ENCODE results near the gene BABAM2.
"Not testable (repeated sequence)": the region's sequence is repeated elsewhere in the genome, so short reads cannot be mapped to it uniquely, and the experiment has no call there.

Gene BABAM2

DNA sequence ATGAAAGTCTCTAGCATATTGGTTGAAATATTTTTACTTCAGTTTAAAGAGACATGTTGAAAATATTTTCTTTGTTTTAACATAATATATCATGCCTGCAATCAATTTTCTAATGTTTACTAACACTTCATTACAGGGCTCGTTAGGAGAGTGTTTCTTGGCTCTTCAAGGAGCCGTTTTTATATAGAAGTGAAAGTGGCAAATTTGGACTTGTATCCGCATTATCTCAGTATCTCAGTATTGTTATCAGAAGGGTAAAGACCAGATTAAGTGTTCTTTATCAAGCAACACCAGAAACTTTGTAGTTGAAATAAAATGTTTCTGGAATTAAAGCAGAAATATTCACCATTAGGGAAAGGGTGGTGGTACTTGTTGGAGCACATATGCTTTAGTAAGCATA lies 97.8 kb downstream of the BABAM2 start:
- peak; percentile 51 for DNase-seq

DNA sequence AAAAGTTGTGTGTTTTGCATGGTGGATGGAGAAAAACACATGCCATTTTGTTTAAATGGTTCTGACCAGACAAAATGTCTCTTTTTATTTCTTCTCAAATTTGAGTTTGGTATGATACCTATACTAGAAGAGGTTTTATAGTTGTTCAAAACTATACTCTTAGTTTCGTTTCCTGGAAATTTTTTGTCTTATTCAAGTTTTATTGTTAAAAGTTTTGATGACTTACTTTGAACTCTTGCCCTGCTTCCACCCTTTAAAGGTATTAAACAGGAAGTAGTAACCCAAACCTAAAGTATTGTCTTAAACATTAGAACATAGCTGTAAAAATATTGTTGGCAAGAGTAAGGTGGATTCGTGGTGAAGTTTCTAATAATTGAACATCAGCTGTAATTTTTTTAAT lies 98.2 kb downstream of the BABAM2 start:
- DNase-seq = no peak

DNA sequence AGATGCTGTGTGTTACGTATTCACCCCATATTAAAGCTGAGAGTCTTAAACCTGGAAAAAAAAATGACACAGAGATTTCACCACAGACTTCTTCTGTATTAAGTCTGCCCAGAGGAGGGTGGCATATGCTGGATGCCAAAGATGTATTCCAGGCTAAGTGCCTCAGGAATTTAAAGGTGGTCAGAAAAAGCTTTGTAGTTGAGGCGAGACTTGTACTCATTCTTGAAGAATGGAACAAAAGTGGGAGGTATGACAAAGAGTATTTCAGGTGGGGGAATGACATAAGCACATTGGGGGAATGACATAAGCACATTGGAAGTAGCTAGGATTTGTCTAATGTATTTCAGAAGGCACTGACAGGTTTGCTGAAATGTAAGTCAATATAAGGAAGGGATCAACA lies 98.6 kb downstream of the BABAM2 start:
- DNase-seq = no peak

DNA sequence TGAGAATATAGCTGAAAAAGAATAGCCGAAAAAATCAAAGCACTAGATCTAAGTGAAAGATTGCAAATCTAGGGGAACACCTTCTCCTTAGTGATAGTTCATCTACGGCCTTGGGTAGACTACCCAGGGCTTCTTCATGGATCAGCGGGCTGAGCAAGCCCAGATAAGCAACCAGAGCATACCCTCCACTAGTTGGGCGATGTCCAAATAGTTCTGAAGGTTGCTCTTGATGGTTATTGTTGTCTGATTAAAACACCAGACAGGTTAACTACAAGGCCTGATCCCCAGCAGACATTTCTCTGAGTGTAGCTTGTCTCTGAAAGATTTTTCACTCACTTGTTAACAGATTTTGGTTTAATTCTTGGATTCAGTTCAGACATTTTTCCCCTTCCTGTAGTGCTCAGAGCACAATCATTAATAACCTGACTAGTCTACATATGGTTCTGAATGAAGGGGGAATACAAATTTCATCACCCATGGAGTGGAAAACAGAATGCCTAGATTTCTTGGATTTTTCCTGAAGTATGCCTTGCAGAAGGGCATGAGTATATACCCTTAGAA lies 99.6 kb downstream of the BABAM2 start:
- peak; percentile 33 for DNase-seq

DNA sequence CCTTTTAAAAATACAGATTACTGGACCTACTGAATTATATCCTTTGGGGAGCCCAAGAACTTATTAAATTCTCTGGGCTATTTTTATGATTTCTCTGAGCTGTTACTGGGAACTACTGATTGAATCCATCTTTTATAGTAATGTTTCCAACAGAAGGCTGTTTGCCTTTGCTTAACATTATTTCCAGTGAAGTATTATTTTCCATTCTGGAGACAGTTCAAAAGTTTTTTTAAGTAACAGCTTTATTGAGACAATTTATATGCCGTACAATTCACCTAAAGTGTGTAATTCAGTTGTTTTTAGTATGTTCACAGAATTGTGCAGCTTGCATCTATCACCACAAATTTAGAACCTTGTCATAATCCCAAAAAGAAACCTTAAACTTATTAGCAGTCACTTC lies 100.6 kb downstream of the BABAM2 start:
- no peak for DNase-seq

DNA sequence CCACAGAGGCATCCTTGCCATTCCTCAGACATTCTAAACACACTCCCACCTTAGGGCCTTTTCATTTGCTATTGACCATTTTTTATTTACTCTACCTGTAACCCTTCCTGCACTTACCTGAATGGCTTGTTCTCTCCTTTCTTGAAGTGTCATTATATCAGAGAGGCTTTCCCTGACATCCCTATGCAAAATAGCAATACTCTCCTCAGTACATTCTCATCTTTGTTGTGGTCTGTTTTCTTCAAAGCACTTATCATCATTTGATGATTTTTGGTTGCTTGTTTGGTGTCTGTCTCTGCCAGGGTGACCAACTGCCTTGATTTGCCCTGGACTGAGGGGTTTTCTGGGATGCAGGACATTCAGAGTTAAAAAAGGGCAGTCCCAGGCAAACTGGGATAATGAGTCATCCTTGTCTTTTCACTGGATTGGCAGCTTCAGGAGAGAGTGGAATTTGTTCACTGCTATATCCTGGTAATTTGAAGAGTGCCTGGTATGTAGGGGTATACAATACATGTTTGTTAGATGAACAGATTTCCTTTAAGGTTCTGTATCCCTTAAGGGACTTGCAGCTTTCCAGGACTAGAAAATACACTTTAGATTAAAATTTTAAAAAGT lies 102.4 kb downstream of the BABAM2 start:
- DNase-seq = no peak

DNA sequence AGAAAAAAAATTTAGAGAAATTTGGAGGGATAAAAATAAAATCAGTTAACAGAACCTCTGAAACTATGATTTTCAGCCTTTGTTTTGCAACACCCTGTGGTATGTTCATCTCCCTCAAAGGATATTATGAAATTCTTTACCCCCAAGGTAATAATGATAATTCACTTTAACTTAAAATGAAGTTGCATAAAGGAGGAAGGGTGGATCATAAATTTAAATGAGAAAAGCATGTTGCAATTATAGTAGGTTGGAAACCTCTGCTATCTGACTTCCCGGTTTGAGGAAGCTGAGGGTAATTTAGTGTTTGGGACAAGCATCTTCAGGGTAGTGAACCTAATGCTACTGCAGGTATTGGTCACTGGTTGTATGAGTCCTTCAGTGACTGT lies 102.9 kb downstream of the BABAM2 start:
- peak; percentile 72 for DNase-seq

DNA sequence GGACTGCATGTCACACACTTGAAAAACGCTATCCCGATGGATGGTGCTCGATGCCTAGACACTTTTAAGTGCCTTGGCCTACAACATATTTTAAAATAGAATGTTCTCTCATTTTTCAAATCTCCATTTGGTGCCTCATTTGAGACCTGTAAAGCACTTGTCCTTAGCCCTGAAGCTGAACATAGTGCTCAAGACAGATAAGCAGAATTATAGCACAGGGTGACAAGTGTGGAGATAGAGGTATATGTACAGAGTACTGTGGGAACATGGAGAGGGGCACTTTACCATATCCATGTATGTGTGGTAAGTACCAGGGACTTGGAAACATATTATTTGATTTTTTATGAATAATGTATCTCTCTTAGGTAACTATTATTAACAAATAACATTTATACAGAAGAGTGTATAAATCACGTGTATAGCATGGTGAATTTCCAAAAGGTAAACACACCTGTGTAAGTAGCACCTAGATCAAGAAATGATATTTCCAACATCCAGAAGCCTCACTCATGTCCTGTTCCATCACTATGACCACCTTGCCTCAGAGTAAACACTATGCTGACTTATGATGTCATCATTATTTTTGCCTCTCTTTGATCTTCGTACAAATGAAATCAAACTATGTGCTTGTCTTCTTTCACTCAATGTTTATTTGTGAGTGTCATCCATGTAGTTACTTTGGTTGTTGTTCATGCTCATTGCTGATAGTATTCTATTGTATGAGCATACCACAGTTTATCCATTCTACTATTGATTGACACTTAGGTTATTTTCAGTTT lies 103.6 kb downstream of the BABAM2 start:
- DNase-seq = no peak

DNA sequence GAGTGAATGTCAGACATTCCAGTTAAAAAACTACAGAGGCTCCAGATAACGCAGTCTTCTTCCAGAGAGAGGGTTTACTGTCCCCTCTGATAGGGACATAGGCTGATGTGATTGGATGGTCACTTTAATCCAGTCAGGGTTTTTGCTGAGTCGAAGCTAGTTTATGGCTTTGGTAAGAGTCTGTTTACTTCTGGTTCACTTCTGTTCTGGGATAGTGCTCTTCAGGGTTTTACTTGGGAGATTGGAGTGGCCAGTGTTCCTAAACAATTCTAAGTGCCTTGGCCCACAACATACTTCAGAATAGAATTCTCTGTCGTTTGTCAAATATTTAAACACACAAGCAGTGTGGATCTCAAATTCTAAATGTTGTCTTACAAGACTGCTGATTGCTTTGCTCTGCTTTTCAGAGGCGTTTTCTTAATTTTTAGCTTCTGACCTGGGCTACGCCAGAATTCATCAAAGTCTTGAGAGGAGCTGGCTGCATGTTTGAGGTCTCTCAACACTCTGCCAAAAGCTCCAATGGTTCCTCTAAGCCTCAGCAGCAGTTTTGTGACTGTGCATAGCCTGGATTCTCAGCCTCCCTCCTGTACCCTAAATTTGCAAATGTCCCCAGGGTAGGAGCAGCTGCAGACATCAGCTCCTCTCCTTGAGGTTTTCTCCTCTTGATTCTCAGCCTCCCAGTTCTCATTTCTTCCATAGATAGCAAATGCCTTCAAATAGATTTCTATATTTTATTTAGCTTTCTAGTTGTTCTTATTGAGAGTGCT lies 105.8 kb downstream of the BABAM2 start:
- DNase-seq = no peak

DNA sequence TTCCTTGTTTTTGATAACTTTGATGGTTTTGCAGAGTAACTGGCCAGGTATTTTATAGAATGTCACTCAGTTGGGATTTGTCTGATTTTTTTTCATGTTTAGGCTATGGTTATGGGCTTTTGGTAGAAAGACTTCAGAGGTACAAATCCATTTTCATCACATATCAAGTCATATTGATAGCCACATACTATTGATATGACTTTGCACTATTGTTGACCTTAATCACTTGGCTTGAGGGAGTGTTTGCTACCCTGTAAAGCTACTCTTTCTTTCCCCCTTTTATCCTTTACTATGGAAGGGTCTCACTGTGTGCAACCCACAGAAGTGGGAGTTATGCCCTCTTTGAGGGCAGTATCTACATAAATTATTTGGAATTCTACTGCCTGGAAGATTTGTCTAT lies 109.8 kb downstream of the BABAM2 start:
- DNase-seq = no peak

DNA sequence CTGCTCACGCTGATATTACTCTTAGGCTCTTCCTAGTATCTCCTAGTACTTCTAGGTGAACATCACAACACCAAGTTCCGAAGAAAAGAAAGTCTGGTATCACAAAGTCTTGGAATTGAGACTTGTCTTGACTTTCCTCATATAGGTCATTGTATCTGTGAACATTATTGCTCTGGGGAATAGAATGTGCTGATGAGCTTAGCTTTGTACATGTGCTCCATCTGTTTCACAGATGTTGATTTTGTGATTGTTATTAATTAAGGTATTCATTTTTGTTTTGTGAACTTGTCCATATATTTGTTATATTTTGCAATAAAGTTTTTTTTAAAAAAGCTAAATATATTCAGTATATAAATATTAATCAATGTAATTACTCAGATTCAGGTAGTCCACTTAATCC lies 111.7 kb downstream of the BABAM2 start:
- no peak for DNase-seq

DNA sequence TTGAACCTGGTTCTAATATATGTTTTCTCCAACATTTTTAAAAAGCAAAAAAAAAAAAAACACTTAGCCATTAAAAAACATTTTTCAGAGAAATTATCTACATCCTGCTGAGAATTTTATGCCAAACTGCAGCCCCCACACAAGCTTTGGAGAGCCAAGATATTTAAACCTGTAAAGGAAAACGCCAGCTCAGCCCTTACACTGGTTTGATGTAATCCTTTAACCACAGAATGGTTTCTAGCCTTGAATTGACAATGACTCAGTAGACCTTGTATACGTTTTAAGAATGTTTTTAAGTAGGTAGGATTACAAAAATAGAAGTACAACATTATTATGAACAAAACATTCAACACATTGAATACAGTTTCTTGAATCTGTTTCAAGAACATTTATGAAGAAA lies 113.6 kb downstream of the BABAM2 start:
- peak; percentile 53 for DNase-seq

DNA sequence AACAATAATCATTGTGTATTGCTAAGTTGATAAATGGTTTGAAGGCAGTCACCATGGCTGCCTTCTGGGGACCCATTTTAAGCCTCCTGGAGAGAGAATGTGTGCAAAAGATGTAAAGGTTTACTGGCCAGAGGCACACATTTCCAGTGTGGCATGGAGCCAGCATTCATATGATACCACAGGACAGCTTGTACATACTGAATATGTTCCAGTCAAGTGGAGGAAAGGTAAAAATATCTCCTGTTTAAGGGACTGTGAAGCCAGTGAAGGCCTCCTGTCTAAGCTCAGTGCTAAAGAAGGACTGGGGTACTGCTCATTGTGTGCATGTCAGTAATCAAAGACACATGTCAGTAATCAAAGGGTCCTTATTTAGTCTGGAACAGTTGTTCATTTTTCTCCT lies 119.2 kb downstream of the BABAM2 start:
- no peak for DNase-seq

DNA sequence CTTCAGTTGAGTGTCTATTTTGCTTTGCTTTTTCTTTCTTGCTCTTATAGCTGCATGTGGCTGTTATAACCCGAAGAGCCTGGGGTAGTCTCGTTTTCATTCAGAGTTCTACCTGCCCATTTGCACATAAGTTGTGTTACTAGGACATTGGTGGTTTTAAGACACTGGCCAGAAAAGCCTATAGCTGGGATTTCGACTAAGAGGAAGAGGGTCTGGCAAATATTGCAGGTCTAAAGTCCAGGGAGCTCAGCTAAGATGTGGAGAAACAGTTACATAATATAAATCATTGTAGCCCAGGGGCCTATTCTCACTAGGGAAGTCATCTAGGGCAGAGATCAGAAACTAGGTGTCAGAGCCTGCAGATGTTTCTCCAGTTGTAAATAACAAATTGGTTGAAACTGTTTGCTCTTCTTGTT lies 120.8 kb downstream of the BABAM2 start:
- DNase-seq = no peak

DNA sequence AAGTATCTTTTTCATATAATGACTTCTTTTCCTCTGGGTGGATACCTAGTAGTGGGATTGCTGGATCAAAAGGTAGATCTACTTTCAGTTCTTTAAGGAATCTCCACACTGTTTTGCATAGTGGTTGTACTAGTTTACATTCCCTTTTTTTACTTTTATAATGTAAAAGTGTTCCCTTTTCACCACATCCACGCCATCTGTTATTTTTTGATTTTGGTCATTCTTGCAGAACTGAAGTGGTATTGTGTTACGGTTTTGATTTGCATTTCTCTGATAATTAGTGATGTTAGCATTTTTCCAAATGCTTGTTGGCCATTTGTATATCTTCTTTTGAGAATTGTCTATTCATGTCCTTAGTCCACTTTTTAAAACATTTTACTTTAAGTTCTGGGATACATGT lies 127.9 kb downstream of the BABAM2 start:
- DNase-seq = not testable (repeated sequence)

DNA sequence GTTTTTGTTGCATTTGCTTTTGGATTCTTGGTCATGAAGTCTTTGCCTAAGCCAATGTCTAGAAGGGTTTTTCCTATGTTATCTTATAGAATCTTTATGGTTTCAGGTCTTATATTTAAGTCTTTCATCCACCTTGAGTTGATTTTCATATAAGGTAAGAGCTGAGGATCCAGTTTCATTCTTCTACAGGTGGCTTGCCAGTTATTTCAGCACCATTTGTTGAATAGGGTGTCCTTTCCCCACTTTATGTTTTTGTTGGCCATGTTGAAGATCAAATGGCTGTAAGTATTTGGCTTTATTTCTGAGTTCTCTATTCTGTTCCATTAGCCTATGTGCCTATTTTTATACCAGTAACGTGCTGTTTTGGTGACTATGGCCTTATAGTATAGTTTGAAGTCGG lies 129.0 kb downstream of the BABAM2 start:
- DNase-seq = not testable (repeated sequence)

DNA sequence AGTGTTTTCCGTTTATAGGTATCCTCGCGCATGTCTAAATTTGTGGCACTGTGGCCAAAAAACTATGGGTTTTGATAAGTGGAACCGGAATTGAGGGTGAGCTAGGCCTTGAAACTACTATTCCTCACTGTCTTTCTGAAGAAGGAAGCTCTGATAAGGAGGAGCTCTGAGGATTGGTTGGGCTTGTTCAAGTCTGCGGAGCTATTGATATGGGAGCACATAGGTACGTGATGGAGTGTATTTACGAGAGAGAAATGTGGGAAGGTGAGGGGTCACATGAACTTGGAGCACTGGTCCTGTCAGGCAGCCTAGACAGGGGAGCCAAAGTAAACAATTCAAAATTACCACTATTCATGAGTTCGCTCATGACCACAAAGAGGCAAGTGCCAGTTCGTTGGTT lies 131.4 kb downstream of the BABAM2 start:
- DNase-seq = no peak

DNA sequence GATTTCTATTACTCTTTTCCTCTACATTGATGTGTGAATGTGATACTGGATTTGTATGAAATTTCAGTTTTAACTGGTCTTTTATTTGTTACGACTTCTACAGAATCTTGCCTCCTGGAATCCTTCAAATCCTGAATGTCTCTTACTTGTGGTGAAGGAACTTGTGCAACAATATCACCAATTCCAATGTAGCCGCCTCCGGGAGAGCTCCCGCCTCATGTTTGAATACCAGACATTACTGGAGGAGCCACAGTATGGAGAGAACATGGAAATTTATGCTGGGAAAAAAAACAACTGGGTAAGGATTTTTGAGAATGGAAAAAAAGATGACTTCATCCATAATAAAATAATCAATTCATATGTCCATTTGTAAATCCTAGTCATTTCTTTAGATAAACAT lies 134.6 kb downstream of the BABAM2 start:
- DNase-seq = no peak

DNA sequence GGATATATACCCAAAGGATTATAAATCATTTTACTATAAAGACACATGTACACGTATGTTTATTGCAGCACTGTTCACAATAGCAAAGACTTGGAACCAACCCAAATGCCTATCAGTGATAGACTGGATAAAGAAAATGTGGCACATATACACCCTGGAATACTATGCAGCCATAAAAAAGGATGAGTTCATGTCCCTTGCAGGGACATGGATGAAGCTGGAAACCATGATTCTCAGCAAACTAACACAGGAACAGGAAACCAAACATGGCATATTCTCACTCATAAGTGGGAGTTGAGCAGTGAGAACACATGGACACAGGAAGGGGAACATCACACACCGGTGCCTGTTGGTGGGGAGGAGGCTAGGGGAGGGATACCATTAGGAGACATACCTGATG lies 135.7 kb downstream of the BABAM2 start:
- not testable (repeated sequence) for DNase-seq

DNA sequence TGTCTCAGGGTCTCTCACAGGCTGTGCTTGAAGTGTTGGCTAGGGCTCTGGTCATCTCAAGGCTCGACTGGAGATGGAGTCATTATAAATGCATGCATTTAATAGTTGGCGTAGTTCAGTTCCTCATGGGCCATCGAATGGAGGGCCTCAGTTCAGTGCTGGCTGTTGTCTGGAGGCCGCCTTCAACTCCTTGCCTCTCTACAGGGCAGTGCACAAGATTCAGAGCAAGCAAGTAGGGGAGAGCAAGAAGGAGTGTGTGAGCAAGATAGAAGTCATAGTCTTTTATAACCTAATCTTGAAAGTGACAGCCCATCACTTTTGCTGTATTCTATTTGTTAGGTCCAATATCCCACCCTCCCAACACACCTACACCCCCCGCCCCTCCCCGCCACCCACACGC lies 137.5 kb downstream of the BABAM2 start:
- no peak for DNase-seq

DNA sequence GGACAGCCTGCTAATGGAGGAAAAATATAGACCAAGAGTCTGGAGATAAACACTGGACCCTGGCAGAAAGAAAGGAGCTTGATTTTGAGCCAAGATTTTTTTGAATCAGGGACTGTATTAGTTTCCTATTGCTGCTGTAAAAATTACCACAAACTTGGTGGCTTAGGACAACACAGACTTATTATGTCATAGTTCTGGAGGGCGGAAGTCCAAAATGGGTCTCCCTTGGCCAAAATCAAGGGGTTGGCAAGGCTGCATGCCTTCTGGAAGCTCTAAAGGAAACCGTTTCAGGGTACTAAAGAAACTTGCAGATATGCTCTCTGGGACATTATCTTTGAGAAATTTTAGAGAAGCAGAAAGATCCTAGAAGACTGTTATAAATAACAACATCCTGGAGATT lies 140.1 kb downstream of the BABAM2 start:
- DNase-seq = no peak

DNA sequence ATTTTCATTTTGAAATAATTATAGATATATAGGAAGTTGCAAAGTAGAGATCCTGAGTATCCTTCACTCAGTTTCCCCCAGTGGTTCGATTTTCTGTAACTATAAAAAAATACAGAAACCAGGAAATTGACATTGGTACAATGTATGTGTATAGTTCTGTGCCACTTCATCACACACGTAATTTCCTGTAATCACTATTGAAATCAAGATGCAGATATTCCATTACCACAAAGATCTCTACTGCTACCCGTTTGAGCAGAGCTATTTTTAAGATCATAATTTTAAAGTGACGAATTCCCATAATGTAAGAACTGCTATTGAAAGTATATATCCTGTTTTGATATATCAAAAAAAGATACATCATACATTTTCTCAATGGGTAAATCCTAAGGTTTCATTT lies 142.3 kb downstream of the BABAM2 start:
- peak; percentile 11 for DNase-seq

DNA sequence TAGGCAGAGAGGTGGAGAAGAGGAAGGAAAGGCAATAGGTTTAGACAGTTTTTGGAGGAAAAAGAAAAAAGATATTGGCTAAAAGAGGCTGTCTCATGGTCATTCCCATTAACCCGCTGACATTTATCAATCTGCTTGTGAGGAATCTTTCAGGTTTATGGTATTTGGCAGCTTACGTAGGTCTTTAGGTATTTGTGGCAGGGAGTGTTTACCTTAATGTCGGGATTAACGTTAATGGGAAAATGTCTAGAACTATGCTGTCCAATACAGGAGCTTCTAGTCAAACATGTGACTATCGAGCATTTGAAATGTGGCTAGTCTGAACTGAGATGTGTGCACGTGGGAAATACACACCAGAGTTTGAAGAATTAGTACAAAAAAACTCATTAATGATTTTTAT lies 144.2 kb downstream of the BABAM2 start:
- no peak for DNase-seq

DNA sequence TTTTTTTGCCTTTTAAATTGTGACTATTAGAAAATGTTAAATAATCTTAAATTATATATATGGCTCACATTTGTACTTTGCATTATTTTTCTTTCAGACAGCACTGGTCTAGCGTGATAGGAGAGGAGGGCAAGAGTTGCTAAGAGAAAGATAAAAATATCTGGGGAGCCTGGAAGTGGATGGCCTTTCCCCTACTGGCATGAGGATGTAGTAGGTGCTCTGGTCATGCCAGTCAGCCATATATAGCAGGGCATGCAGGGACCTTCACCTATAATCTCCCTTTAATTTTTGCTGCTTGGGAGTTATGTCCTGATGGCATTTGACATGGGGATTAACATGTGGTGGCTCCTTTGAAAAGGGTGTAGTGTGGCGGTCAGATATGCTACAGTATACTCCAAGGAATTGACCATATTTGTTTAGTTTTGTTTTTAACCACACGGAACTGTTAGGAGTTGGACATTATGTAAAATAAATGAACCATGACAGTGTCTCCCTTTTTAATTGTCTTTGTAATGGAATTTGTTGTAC lies 144.7 kb downstream of the BABAM2 start:
- DNase-seq = peak; percentile 10
